GM19463 (cell line): ENCODE measurements around the gene KLB.
"Not testable (repeated sequence)": the region's sequence is repeated elsewhere in the genome, so short reads cannot be mapped to it uniquely, and the experiment has no call there.

Experiments
- ATAC-seq: cut with Tn5 transposase; IDR thresholded peaks from one replicate; pipeline ENCODE4 v1.9.1; 2021; ENCODE audit warnings: mild to moderate bottlenecking, moderate library complexity; ENCODE audit not compliant: unreplicated experiment

KLB gene

GRCh38 chr4:39425297-39425696 is 18.6 kb downstream of the KLB start:
- ATAC-seq: not testable (repeated sequence)

GRCh38 chr4:39426728-39427127 is 20.0 kb downstream of the KLB start:
- ATAC-seq: no peak

- ATAC-seq: no peak
These were observed 20.9 kb downstream of the KLB start for GRCh38 chr4:39427520-39428114.

- no peak for ATAC-seq
These were observed 23.0 kb downstream of the KLB start for GRCh38 chr4:39429476-39430334.

- ATAC-seq: no peak
These were observed 27.3 kb downstream of the KLB start for GRCh38 chr4:39433878-39434492.

- ATAC-seq: no peak
These were observed 29.2 kb downstream of the KLB start for GRCh38 chr4:39435659-39436563.

- ATAC-seq: no peak
These were observed 34.9 kb downstream of the KLB start for GRCh38 chr4:39441593-39441992.

- ATAC-seq: no peak
These were observed 36.3 kb downstream of the KLB start for GRCh38 chr4:39442998-39443397.

GRCh38 chr4:39446483-39446841 is 39.7 kb downstream of the KLB start:
- no peak for ATAC-seq

- peak; percentile 80 for ATAC-seq
These were observed 40.3 kb downstream of the KLB start for GRCh38 chr4:39446842-39447573.

GRCh38 chr4:39450618-39451017 is 43.9 kb downstream of the KLB start:
- no peak for ATAC-seq

- ATAC-seq: no peak
These were observed 44.8 kb downstream of the KLB start for GRCh38 chr4:39451423-39452023.

GRCh38 chr4:39452153-39452859 is 45.6 kb downstream of the KLB start:
- ATAC-seq: no peak

GRCh38 chr4:39452860-39453587 is 46.3 kb downstream of the KLB start:
- ATAC-seq: no peak

- ATAC-seq: no peak
These were observed 47.0 kb downstream of the KLB start for GRCh38 chr4:39453738-39454137.

GRCh38 chr4:39455486-39455885 is 48.8 kb downstream of the KLB start:
- ATAC-seq: no peak

- no peak for ATAC-seq
These were observed 50.4 kb downstream of the KLB start for GRCh38 chr4:39456946-39457763.

GRCh38 chr4:39458161-39458504 is 51.4 kb downstream of the KLB start:
- ATAC-seq: not testable (repeated sequence)
